Measurements from ENCODE around the gene SPACA7.

GRCh38 chr13:112467236-112467635 is 91.1 kb downstream of the SPACA7 start:
- TF ChIP-seq EZH2 (IDR thresholded peaks at IDR 0.05; ENCODE audit: borderline replicate concordance, insufficient read depth, low read length, poor library complexity, severe bottlenecking), result no peak
- TF ChIP-seq CTCF (IDR thresholded peaks at IDR 0.05; ENCODE audit: poor library complexity, severe bottlenecking), result no peak
- TF ChIP-seq POLR2AphosphoS5 (IDR thresholded peaks at IDR 0.05), result no peak
- no peak for TF ChIP-seq MXI1 (conservative IDR thresholded peaks at IDR 0.05; ENCODE audit: poor library complexity, severe bottlenecking)
- no peak for TF ChIP-seq SMC3 (conservative IDR thresholded peaks at IDR 0.05; ENCODE audit: poor library complexity)
- no peak for TF ChIP-seq EP300 (conservative IDR thresholded peaks at IDR 0.05; ENCODE audit: poor library complexity, severe bottlenecking)
- TF ChIP-seq REST (IDR thresholded peaks at IDR 0.05; ENCODE audit: borderline replicate concordance), result no peak
- no peak for TF ChIP-seq TAF1 (IDR thresholded peaks at IDR 0.05; ENCODE audit: low read depth)
